Pancreas (tissue), 10 donors: ENCODE measurements around the gene RAB3C. TPM values are rescaled to one million over a fixed set of nuclear protein-coding genes. Genes with fewer than 3 reads are reported as not detected.
"Not testable (repeated sequence)": the region's sequence is repeated elsewhere in the genome, so short reads cannot be mapped to it uniquely, and the experiment has no call there.

ENCODE experiments used
- ATAC-seq, 4 donors: fragments of 200-7000 bp; cut with Tn5 transposase; one replicate each; pipeline versions ENCODE4 v1.8.0 to v1.9.1; 2020; ENCODE audit warnings: mild to moderate bottlenecking in 4 of 4, moderate library complexity in 4 of 4
- DNase-seq, 6 donors: peaks; one replicate each; pipeline ENCODE4 v3.0.0-alpha.2; 2020
- FAIRE-seq: peaks from 2 replicates; lab custom pipeline; 2012; peaks lifted over from hg19 to GRCh38; lab: Jason Lieb, UNC
- H3K27ac ChIP-seq, 4 donors: fragments of 200-600 bp; sonication (generic); 1 replicate in 3 of 4; 2 replicates in 1 of 4; pipeline versions ENCODE4 v1.5.0 to v1.8.0; 2020
- H3K27me3 ChIP-seq, 4 donors: fragments of 200-600 bp; one replicate each; pipeline ENCODE4 v1.8.0; 2021
- H3K36me3 ChIP-seq, 3 donors: fragments of 200-600 bp; sonication (generic) in 1 of 3; one replicate each; pipeline versions ENCODE4 v1.5.0 to v1.8.0; 2020 to 2021
- H3K4me1 ChIP-seq, 3 donors: fragments of 200-600 bp; one replicate each; pipeline ENCODE4 v1.8.0; 2021
- H3K4me3 ChIP-seq, 4 donors: fragments of 200-600 bp; sonication (generic) in 2 of 4; one replicate each; pipeline versions ENCODE4 v1.5.0 to v1.8.0; 2020 to 2021
- H3K9me3 ChIP-seq, 4 donors: fragments of 200-600 bp; one replicate each; pipeline ENCODE4 v1.8.0; 2021
- WGBS, 2 donors: extraction: QIAGEN DNeasy Blood & Tissue Kit; methylation state at CpG; one replicate each; pipeline ENCODE4 v1.1.7; 2013; 5-methylcytosine and 5-hydroxymethylcytosine counted together
- intact Hi-C, 3 donors: fragments of 100-400 bp; cut with DNase I; formaldehyde crosslinking; loops; one replicate each; pipeline versions ENCODE4 v1.11.1 to v1.14.2; 2022
- polyA plus RNA-seq, 2 donors: library from polyadenylated mRNA; stranded (reverse); fragments of 200-250 nt; gene quantifications; one replicate each; pipeline ENCODE4 v1.2.3, GENCODE V29; 2013
- total RNA-seq, 6 donors: library from RNA; stranded (reverse); fragmentation: NEBNext Ultra II Directional in 4 of 6; extraction: Animal tissue kit (Norgen Biotek cat#: 25700) in 4 of 6; gene quantifications; one replicate each; pipeline versions ENCODE4 v1.2.1 to v1.2.4, GENCODE V29; 2021 to 2023
- TF ChIP-seq, protein P1 (sequence below), 4 donors: fragments of 200-600 bp; sonication (generic) in 3 of 4; IDR thresholded peaks; one replicate each; pipeline versions ENCODE4 v1.5.0 to v1.8.0; 2021; ENCODE audit warnings: antibody characterized with exemption in 4 of 4
- donor health status: healthy with polysubstance abuse.
- donor health status: DM: no; HTN: no; CAD: no; lungs with moderate emphysema.
- donor health status: DM: no; HTN: no; CAD: no.
- donor health status: control.
- donor health status: control.
- donor health status: Bipolar disorder and iron deficiency.
- donor health status: DM: yes; HTN: yes; CAD: no.
- donor health status: DM: no; HTN: no; CAD: no.
- donor health status: DM: no; HTN: no; CAD: no.
- donor health status: DM: yes; HTN: yes; CAD: no.

RAB3C gene
- total and polyA plus RNA-seq, 8 donors: 1.7 to 9.0 (median 4.8) TPM

- Histone ChIP-seq H3K27me3 (no peaks in the 10 kb centered on the region), H3K4me1 (no peaks in the 10 kb centered on the region), H3K27ac (no peak overlapping the region), H3K4me3 (no peak overlapping the region), H3K36me3 (no peaks in the 10 kb centered on the region), H3K9me3 (no peaks in the 10 kb centered on the region)
- no peak for ATAC-seq
- TF ChIP-seq, protein P1, sequence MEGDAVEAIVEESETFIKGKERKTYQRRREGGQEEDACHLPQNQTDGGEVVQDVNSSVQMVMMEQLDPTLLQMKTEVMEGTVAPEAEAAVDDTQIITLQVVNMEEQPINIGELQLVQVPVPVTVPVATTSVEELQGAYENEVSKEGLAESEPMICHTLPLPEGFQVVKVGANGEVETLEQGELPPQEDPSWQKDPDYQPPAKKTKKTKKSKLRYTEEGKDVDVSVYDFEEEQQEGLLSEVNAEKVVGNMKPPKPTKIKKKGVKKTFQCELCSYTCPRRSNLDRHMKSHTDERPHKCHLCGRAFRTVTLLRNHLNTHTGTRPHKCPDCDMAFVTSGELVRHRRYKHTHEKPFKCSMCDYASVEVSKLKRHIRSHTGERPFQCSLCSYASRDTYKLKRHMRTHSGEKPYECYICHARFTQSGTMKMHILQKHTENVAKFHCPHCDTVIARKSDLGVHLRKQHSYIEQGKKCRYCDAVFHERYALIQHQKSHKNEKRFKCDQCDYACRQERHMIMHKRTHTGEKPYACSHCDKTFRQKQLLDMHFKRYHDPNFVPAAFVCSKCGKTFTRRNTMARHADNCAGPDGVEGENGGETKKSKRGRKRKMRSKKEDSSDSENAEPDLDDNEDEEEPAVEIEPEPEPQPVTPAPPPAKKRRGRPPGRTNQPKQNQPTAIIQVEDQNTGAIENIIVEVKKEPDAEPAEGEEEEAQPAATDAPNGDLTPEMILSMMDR (IDR thresholded peaks at IDR 0.05): no peak
- DNase-seq: no peak
- no peak for FAIRE-seq
- WGBS, 2 donors: 94 to 98% methylated on average over 4 of the region's 4 CpGs
- intact Hi-C loops: no loop called here
These were observed 17.8 kb upstream of the RAB3C start for GRCh38 chr5:58565033-58565432.

- Histone ChIP-seq H3K27ac (no peak overlapping the region), H3K27me3 (no peaks in the 10 kb centered on the region), H3K4me1 (no peaks in the 10 kb centered on the region), H3K36me3 (no peaks in the 10 kb centered on the region), H3K9me3 (no peaks in the 10 kb centered on the region), H3K4me3 (no peak overlapping the region)
- FAIRE-seq (no peak), ATAC-seq (no peak), DNase-seq (no peak)
- TF ChIP-seq, protein P1 (IDR thresholded peaks at IDR 0.05): no peak
- WGBS, 2 donors: 47 to 60% methylated on average over 2 of the region's 2 CpGs
- intact Hi-C loops: no loop called here
These were observed 11.4 kb upstream of the RAB3C start for GRCh38 chr5:58571501-58571900.

GRCh38 chr5:58572973-58573372 is 9.9 kb upstream of the RAB3C start:
- FAIRE-seq, H3K4me3 ChIP-seq, ATAC-seq, H3K9me3 ChIP-seq, H3K27ac ChIP-seq, H3K27me3 ChIP-seq, intact Hi-C loops, H3K4me1 ChIP-seq, H3K36me3 ChIP-seq: not testable (repeated sequence)
- WGBS, 2 donors: 75% methylated on average over 5 of the region's 5 CpGs
- peak in 1 of 6 donors; percentile 39 for DNase-seq

DNA sequence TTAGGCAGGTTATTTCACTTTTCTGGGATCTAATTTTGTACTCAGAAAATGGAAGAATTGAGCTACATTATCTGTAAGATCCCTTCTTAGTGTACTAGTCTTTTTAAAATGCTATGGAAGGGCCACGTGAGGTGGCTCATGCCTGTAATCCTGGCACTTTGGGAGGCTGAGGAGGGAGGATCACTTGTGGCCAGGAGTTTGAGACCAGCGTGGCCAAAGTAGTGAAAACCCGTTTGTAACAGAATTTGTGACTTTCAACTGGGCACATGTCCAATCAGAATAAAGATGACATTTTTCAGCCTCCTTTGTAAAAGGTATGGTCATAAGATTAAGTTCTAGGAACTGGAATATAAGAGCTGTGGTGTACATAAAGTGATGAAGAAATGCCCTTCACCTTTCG is 3.1 kb upstream of the RAB3C start:
- no peaks in the 10 kb centered on the region for H3K9me3 ChIP-seq
- no peaks in the 10 kb centered on the region for H3K4me1 ChIP-seq
- 56 to 75% methylated on average over 4 of the region's 4 CpGs for WGBS, 2 donors
- peaks cover 0 to 6% (median 1%) of the 10 kb centered on the region in 4 donors for H3K27me3 ChIP-seq
- no peak overlapping the region for H3K4me3 ChIP-seq
- TF ChIP-seq, protein P1 (IDR thresholded peaks at IDR 0.05): no peak
- FAIRE-seq (no peak), ATAC-seq (no peak), DNase-seq (no peak)
- intact Hi-C loops: no loop called here
- H3K36me3 ChIP-seq: no peaks in the 10 kb centered on the region
- no peak overlapping the region for H3K27ac ChIP-seq

DNA sequence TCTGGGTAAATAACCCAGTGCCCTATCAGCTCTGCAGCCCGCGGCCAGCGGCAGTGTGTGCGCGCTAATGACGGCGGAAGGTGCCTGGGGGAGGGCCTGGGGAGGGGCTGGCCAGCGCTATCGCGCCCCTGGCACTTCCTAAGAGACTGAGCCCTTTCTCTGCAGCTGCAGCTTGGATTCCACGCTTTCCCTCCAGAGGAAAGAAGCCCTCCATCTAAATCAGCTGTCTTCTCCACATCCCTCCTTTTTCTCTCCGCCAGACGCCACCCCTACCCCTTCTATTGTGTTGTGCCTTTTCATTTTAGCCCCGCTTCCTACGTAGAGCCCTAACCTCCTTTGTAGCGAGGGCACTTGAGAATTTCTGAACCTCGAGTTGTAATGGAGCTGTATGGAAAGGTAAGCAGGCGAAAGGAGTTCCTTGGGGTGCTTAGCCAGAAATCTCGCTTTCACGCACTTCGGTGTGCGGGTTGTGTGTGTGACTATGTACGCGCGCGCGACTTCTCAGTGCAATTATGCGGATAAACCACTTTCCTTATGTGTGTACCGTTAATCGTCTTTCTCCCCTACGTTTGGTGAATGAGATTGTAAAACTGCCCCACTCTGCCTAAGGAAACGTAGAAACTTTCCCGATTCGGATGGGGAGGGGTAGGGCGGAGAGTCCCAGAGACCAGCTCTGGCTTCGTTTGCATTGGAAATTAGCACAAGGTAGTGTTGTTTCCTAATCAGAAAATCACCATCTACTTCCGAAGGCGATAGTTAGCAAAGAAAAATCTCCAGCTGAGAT is 664 bp upstream of the RAB3C start:
- WGBS, 2 donors: 1% methylated on average over 38 of the region's 38 CpGs
- H3K27me3 ChIP-seq: peaks cover 0 to 6% (median 1%) of the 10 kb centered on the region in 4 donors

More for the DNA sequence above, 664 bp upstream of the RAB3C start:
- ATAC-seq: peak; percentile 68 to 84 (median 76)
- TF ChIP-seq, protein P1 (IDR thresholded peaks at IDR 0.05): no peak
- peak overlapping the region in 2 of 4 donors; percentile 57 to 58 for H3K27ac ChIP-seq
- no peaks in the 10 kb centered on the region for H3K4me1 ChIP-seq
- H3K36me3 ChIP-seq: no peaks in the 10 kb centered on the region
- H3K4me3 ChIP-seq: peak overlapping the region; percentile 31 to 67 (median 49)
- FAIRE-seq: no peak
- H3K9me3 ChIP-seq: no peaks in the 10 kb centered on the region
- peak; percentile 36 to 80 (median 60) for DNase-seq
- intact Hi-C loops: no loop called here
